Astrocyte of the spinal cord (primary cell): Measurements from ENCODE around the gene PMIS2.

Experiments used
- DNase-seq: peaks from one replicate; pipeline ENCODE4 v3.0.0; 2011; ENCODE audit warnings: low read depth, low spot score
- H3K4me3 ChIP-seq: 2 replicates; pipeline ENCODE4 v1.5.1; 2011; ENCODE audit warnings: low read depth, mild to moderate bottlenecking, low read length, moderate library complexity
- in situ Hi-C: cut with HindIII; loops from 2 replicates; pipeline ENCODE4 v1.10.0; 2017; ENCODE audit warnings: low sequenced_read_pairs
- TF ChIP-seq, protein P1 (sequence below): IDR thresholded peaks from 2 replicates; pipeline ENCODE4 v1.5.1; 2012; ENCODE audit warnings: low read depth, mild to moderate bottlenecking, low read length, inconsistent platforms

PMIS2 gene

DNA sequence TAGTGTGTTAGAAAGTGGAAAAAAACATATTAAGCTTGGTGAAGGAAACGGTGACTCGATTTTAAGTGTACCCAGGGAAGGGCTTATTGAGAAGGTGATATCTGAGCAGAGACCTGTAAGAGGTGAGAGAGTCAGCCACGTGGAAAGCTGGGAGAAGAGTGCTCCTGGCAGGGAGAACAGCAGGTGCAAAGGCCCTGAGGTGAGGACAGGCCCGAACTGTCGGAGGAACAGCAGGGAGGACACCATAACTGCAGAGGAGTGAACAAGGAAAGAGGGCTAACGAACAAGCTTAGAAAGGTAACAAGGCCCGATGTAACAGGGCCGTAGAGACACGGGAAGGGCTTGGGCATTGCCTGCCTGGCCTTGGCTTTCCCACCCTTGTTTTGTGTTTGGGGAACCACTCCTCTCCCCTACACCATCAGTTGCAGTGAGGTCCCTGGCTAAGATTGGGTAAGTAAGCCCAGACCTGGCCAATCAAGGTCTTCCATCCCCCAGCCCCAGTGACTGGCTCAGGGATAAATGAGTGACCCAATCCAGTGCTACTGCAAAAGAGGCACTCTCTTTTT is 29.9 kb upstream of the PMIS2 start:
- TF ChIP-seq, protein P1, sequence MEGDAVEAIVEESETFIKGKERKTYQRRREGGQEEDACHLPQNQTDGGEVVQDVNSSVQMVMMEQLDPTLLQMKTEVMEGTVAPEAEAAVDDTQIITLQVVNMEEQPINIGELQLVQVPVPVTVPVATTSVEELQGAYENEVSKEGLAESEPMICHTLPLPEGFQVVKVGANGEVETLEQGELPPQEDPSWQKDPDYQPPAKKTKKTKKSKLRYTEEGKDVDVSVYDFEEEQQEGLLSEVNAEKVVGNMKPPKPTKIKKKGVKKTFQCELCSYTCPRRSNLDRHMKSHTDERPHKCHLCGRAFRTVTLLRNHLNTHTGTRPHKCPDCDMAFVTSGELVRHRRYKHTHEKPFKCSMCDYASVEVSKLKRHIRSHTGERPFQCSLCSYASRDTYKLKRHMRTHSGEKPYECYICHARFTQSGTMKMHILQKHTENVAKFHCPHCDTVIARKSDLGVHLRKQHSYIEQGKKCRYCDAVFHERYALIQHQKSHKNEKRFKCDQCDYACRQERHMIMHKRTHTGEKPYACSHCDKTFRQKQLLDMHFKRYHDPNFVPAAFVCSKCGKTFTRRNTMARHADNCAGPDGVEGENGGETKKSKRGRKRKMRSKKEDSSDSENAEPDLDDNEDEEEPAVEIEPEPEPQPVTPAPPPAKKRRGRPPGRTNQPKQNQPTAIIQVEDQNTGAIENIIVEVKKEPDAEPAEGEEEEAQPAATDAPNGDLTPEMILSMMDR = no peak
- in situ Hi-C loops = no loop called here
- H3K4me3 ChIP-seq = no peak overlapping the region
- no peak for DNase-seq

DNA sequence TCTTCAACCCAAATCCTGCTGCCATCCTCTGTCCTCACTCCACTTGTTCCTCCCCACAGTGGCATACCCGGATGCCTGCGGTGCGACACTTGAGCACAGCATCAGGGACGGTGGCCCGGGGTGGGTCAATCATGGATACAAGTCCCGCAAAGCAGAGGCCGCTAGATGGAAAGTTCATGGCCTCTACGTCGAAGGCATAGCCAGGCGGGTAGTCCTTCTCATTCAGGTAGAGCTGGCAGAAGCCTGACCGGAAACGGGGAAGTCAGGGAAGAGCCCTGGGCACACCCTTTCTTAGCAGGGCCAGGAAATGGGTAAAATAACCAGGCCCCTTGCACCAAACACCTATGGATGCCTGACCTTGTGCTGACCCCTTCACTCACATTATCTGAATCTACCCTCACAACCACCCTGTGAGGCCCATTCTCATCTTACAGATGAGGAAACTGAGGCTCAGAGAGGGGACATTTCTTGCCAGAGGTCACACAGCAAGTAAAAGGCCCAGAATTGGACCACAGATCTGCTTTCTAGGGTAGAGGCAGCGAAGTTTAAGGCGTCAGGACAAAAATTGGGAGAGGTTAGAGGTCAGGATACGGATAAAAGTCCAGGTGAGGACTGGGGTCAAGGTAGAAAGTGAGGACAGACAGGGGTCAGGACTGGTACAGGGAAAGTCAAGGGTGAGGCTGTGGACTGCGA is 29.0 kb upstream of the PMIS2 start:
- TF ChIP-seq, protein P1 = no peak
- no peak overlapping the region for H3K4me3 ChIP-seq
- no peak for DNase-seq
- in situ Hi-C loops = no loop called here

DNA sequence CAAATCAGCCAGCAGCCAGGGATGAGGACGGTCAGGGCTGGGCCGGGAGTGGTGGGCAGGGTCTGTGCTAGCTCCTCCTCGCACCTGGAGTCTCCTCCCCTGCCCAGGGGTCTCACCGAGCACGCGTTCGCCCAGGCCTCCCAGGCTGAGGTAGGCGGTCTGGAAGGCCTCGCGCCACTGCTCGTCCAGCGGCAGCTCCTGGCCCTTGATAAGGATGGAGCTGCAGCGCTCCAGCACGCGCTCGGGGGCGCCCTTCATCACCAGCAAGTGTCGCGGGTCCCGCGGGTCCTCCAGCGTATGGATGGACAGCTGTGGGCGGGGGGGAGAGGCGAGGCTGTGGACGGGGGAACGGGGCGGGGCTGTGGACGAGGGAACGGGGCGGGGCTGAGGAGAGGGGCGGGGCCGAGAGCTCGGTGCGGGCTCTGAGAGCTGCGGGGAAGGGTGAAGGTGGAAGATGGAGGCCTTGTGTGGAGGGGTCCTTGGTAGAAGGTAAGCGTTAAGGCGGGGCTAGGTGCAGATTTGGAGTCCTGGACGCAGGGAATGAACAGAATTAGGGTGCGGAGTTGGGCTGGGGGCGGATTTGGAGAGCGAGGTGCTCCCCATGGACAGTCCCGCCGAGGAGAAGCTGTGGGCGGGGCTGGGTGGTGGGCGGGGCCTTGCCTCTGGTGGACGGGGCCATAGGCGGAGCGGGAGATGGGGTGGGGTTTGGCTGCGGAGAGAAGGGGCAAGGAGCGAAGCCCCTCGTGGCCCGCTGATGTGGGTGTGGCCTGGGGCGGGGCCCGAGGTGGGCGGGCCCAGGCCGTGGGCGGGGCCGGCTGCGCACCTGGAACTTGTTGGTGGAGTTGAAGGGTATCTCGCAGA is 28.2 kb upstream of the PMIS2 start:
- in situ Hi-C loops = no loop called here
- peak overlapping the region; percentile 39 for H3K4me3 ChIP-seq
- peak; percentile 46 for DNase-seq

DNA sequence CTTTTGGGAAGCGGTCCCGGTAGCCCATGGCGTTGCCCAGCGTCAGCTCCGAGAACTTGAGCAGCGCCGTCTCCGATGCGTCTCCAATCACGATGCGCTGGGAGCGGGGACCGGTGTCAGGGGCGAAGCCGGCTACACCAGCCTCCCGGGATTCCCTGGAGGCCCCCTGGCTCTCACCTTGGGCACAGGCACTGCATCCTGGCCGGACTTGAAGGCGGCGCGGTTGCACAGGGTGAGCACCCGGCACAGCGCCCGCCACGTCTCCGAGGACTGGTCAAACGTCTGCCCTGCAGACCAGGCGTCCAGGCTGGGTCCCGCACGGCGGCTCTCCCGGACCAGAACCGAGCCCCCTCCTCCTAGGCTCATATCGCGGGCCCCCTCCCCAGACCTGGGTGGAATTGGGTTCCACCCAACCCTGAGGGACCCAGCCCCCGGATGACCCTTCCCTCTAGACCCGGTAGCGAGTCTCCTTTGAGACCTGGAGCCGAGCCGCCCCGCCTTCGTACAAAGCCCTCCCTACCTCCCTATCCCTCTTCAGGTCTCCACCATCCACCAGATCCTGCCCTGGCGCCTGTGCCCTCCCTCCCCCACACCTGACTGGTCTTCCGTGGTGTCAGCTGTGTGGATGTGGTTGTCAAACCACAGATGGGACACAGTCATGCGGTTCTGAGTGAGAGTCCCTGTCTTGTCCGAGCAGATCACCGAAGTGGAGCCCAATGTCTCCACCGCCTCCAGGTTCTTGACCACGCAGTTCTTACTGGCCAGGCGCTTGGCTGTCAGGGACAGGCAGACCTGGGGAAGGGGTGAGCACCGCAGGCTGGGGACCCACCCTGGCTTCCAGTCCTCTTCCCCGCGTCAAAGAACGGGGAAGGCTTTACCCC is 27.3 kb upstream of the PMIS2 start:
- H3K4me3 ChIP-seq = peak overlapping the region; percentile 10
- in situ Hi-C loops = no loop called here
- no peak for DNase-seq
- TF ChIP-seq, protein P1 = no peak

More for the DNA sequence above, 28.2 kb upstream of the PMIS2 start:
- TF ChIP-seq, protein P1 = peak; percentile 19

DNA sequence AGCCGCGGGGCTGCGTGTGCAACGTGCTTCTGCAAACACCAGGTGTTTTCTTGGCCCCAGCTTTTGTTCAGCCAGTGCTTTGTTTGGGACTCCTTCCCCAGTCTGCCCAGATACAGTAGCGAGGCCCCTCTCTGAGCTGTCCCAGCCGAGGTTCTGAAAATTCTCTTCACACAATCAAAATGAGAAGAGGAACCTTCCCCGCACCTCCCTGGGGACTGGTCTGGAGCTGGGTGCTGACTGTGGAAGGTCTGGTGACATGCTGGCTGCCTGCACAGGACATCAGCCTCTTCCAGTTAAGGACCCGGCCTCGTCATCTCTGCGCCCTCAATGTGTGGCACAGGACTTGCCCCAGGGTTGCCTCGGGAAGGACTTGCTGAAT is 26.7 kb upstream of the PMIS2 start:
- TF ChIP-seq, protein P1 = no peak
- in situ Hi-C loops = no loop called here
- H3K4me3 ChIP-seq = no peak overlapping the region
- no peak for DNase-seq

DNA sequence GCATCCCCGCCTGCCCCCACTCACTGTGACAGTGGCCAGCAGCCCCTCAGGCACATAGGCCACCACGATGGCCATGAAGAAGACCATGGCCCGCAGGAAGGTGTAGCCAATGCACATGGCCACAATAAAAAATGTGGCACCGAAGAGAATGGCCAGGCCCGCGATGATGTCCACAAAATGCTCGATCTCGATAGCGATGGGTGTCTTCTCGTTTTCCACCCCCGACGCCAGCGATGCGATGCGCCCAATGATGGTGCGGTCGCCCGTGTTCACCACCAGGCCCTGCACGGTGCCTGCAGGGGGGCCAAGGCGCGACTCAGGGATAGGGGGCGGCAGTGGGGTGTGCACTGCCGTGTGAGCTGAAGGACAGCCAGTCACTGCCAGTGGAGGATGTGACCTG is 26.2 kb upstream of the PMIS2 start:
- no peak overlapping the region for H3K4me3 ChIP-seq
- TF ChIP-seq, protein P1 = no peak
- DNase-seq = no peak
- in situ Hi-C loops = no loop called here
